Fibroblast of lung (primary cell): ENCODE data around the gene HEBP2. TPM values are rescaled to one million over a fixed set of nuclear protein-coding genes. Genes with fewer than 3 reads are reported as not detected.

Source experiments
- DNase-seq, 2 donors: peaks; one replicate each; pipeline versions ENCODE4 v3.0.0 to v3.0.0-alpha.2; 2010; ENCODE audit warnings: low read depth in 2 of 2
- H2AFZ ChIP-seq: 2 replicates; pipeline ENCODE4 v1.5.1; 2012; ENCODE audit warnings: low read length, control low read depth, inconsistent platforms
- H3K27ac ChIP-seq: 2 replicates; pipeline ENCODE4 v1.5.1; 2011; ENCODE audit warnings: low read length, control low read depth; ENCODE audit not compliant: insufficient read depth
- H3K27me3 ChIP-seq: 2 replicates; pipeline ENCODE4 v1.5.1; 2011; ENCODE audit warnings: mild to moderate bottlenecking, low read length; ENCODE audit not compliant: control insufficient read depth, insufficient read depth
- H3K36me3 ChIP-seq: 2 replicates; pipeline ENCODE4 v1.5.1; 2011; ENCODE audit warnings: low read length; ENCODE audit not compliant: control insufficient read depth, insufficient read depth
- H3K4me1 ChIP-seq: 2 replicates; pipeline ENCODE4 v1.5.1; 2011; ENCODE audit warnings: low read length; ENCODE audit not compliant: control insufficient read depth, insufficient read depth; ENCODE audit errors: extremely low read depth
- H3K4me2 ChIP-seq: 2 replicates; pipeline ENCODE4 v1.5.1; 2011; ENCODE audit warnings: low read length, control low read depth; ENCODE audit not compliant: insufficient read depth; ENCODE audit errors: extremely low read depth
- H3K4me3 ChIP-seq, 4 experiments: fragments of 200-600 bp in 1 of 4; sonication (generic) in 1 of 4; replicated peaks in 1 of 4; 2 replicates each; pipeline ENCODE4 v1.5.1; 2011 to 2016; ENCODE audit warnings: low read length in 4 of 4, low read depth in 3 of 4, mild to moderate bottlenecking in 3 of 4, control low read depth in 2 of 4, inconsistent platforms in 1 of 4, mixed read lengths in 1 of 4; ENCODE audit not compliant: insufficient read depth in 1 of 4; ENCODE audit errors: control extremely low read depth in 1 of 4
- H3K79me2 ChIP-seq: 2 replicates; pipeline ENCODE4 v1.5.1; 2012; ENCODE audit warnings: mild to moderate bottlenecking, low read length, inconsistent platforms; ENCODE audit not compliant: control insufficient read depth, insufficient read depth
- H3K9ac ChIP-seq: 2 replicates; pipeline ENCODE4 v1.5.1; 2011; ENCODE audit warnings: mild to moderate bottlenecking, low read length, control low read depth; ENCODE audit not compliant: insufficient read depth
- H3K9me3 ChIP-seq: 2 replicates; pipeline ENCODE4 v1.5.1; 2012; ENCODE audit warnings: low read depth, low read length; ENCODE audit not compliant: control insufficient read depth, insufficient read depth
- H4K20me1 ChIP-seq: 2 replicates; pipeline ENCODE4 v1.5.1; 2011; ENCODE audit warnings: low read length; ENCODE audit not compliant: control insufficient read depth, insufficient read depth; ENCODE audit errors: extremely low read depth
- EZH2 ChIP-seq: IDR thresholded peaks from 2 replicates; pipeline ENCODE4 v1.5.1; 2012; ENCODE audit warnings: low read length, control low read depth, mild to moderate bottlenecking; ENCODE audit errors: missing control alignments
- polyA plus RNA-seq, 2 donors: library from polyadenylated mRNA; depleted of rRNA in 1 of 2; stranded (reverse) in 1 of 2; unstranded in 1 of 2; fragments of >200 nt; gene quantifications; 2 replicates each; pipeline ENCODE4 v1.2.1, GENCODE V29; 2011 to 2012; ENCODE audit warnings: missing spikeins in 1 of 2
- total RNA-seq: library from RNA; depleted of rRNA; stranded (reverse); fragments of >200 nt; gene quantifications from 2 replicates; pipeline ENCODE4 v1.2.1, GENCODE V29; 2014
- TF ChIP-seq, protein P1 (sequence below), 2 donors: IDR thresholded peaks in 1 of 2; conservative IDR thresholded peaks in 1 of 2; 1 replicate in 1 of 2; 2 replicates in 1 of 2; pipeline ENCODE4 v1.5.1; 2011 to 2012; ENCODE audit warnings: low read length in 2 of 2, control low read depth in 1 of 2, inconsistent platforms in 1 of 2, low read depth in 1 of 2, mild to moderate bottlenecking in 1 of 2

HEBP2 gene
- total and polyA plus RNA-seq, 2 donors (not counting 1 experiment from before 2014, with no cell fraction given), result 21.5 to 30.0 TPM

DNA sequence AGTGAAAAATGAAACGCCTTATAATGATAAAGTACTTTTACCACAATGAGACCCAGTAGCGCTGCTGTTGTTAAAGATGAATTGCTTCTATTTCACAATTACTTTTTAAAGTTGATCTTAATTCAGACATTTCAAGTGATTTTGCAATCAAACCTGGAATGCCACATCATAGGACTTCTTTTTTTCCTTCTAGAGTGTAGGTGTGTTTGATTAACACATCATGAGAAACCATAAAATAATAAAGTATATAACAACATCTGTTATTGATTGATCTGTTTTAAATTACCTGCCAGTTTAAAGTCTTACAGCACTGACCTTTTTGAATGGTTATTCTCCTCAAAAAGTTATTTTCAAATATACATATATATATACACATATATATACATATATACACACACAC is 38.6 kb downstream of the HEBP2 start:
- H3K4me1 ChIP-seq, result no peaks in the 10 kb centered on the region
- H3K27ac ChIP-seq, result no peak overlapping the region
- no peak overlapping the region for H3K4me3 ChIP-seq
- DNase-seq, result no peak
- H4K20me1 ChIP-seq, result no peaks in the 10 kb centered on the region
- TF ChIP-seq, protein P1, sequence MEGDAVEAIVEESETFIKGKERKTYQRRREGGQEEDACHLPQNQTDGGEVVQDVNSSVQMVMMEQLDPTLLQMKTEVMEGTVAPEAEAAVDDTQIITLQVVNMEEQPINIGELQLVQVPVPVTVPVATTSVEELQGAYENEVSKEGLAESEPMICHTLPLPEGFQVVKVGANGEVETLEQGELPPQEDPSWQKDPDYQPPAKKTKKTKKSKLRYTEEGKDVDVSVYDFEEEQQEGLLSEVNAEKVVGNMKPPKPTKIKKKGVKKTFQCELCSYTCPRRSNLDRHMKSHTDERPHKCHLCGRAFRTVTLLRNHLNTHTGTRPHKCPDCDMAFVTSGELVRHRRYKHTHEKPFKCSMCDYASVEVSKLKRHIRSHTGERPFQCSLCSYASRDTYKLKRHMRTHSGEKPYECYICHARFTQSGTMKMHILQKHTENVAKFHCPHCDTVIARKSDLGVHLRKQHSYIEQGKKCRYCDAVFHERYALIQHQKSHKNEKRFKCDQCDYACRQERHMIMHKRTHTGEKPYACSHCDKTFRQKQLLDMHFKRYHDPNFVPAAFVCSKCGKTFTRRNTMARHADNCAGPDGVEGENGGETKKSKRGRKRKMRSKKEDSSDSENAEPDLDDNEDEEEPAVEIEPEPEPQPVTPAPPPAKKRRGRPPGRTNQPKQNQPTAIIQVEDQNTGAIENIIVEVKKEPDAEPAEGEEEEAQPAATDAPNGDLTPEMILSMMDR (conservative IDR thresholded peaks at IDR 0.05 in 1 of 2, IDR thresholded peaks at IDR 0.05 in 1 of 2; ENCODE audit: low read depth in 1 of 2, low read length in 2 of 2), result no peak
- no peak for TF ChIP-seq EZH2
- H3K36me3 ChIP-seq, result no peaks in the 10 kb centered on the region
- no peaks in the 10 kb centered on the region for H3K9me3 ChIP-seq
- H3K79me2 ChIP-seq, result no peaks in the 10 kb centered on the region
- no peak overlapping the region for H3K9ac ChIP-seq
- no peaks in the 10 kb centered on the region for H3K27me3 ChIP-seq
- H3K4me2 ChIP-seq, result no peak overlapping the region
- H2AFZ ChIP-seq, result no peak overlapping the region

GRCh38 chr6:138443979-138444378 is 40.0 kb downstream of the HEBP2 start:
- no peak for DNase-seq

DNA sequence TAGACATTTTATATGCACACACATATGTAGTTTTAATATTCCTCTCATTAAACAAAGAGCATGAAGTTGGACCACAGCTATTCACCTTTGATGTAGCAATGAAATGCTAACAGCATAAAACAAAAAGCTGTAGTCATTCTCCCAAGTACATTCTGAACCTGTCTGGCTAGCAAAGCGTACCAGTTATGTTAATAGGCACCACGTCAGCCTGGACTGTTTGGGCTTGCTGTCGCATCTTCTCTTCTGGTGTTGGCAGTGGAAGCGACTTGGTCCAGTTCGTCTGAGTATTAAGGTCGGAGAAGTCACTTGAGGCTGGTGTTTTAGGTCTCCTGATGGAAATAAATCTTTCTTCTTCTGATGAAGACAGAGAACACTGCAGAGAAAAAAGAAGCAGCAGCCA is 42.8 kb downstream of the HEBP2 start:
- no peak overlapping the region for H3K4me2 ChIP-seq

More at GRCh38 chr6:138443979-138444378, 40.0 kb downstream of the HEBP2 start:
- H3K36me3 ChIP-seq, result no peaks in the 10 kb centered on the region
- no peaks in the 10 kb centered on the region for H4K20me1 ChIP-seq
- H3K4me3 ChIP-seq, result no peak overlapping the region
- TF ChIP-seq, protein P1 (conservative IDR thresholded peaks at IDR 0.05 in 1 of 2, IDR thresholded peaks at IDR 0.05 in 1 of 2; ENCODE audit: low read depth in 1 of 2, low read length in 2 of 2), result no peak
- no peak for TF ChIP-seq EZH2
- no peaks in the 10 kb centered on the region for H3K27me3 ChIP-seq
- H3K27ac ChIP-seq, result no peak overlapping the region
- H3K4me1 ChIP-seq, result no peaks in the 10 kb centered on the region
- no peaks in the 10 kb centered on the region for H3K79me2 ChIP-seq
- H3K9me3 ChIP-seq, result no peaks in the 10 kb centered on the region
- H2AFZ ChIP-seq, result no peak overlapping the region
- H3K4me2 ChIP-seq, result no peak overlapping the region
- no peak overlapping the region for H3K9ac ChIP-seq

More for the DNA sequence above, 42.8 kb downstream of the HEBP2 start:
- TF ChIP-seq EZH2, result no peak
- TF ChIP-seq, protein P1 (conservative IDR thresholded peaks at IDR 0.05 in 1 of 2, IDR thresholded peaks at IDR 0.05 in 1 of 2; ENCODE audit: low read depth in 1 of 2, low read length in 2 of 2), result no peak
- H4K20me1 ChIP-seq, result no peaks in the 10 kb centered on the region
- no peaks in the 10 kb centered on the region for H3K4me1 ChIP-seq
- H3K9me3 ChIP-seq, result no peaks in the 10 kb centered on the region
- no peaks in the 10 kb centered on the region for H3K36me3 ChIP-seq
- no peak overlapping the region for H2AFZ ChIP-seq
- H3K4me3 ChIP-seq, result no peak overlapping the region
- no peak overlapping the region for H3K9ac ChIP-seq
- no peak overlapping the region for H3K27ac ChIP-seq
- H3K27me3 ChIP-seq, result no peaks in the 10 kb centered on the region
- no peak for DNase-seq
- no peaks in the 10 kb centered on the region for H3K79me2 ChIP-seq
